BJ (cell line): Measurements from ENCODE around the gene ZNF148. TPM values are rescaled to one million over a fixed set of nuclear protein-coding genes. Genes with fewer than 3 reads are reported as not detected.

ENCODE experiments used
- CTCF ChIA-PET: fragments of 350-600 bp; formaldehyde crosslinking; extraction: SDS; loops from one replicate; lab custom pipeline; 2021; ENCODE audit warnings: antibody characterized with exemption, inconsistent platforms; lab: Yijun Ruan, JAX
- POLR2A ChIA-PET: fragments of 300-600 bp; sonication (Branson Sonifier 250); formaldehyde crosslinking; extraction: SDS; loops from one replicate; lab custom pipeline; 2021; ENCODE audit warnings: antibody characterized with exemption; lab: Charles Lee
- DNase-seq: peaks from one replicate; pipeline ENCODE4 v3.0.0-alpha.2; 2011; ENCODE audit warnings: low read depth
- H3K27me3 ChIP-seq: 2 replicates; pipeline ENCODE4 v1.6.0; 2011; ENCODE audit warnings: low read length; ENCODE audit not compliant: control insufficient read depth, insufficient read depth
- H3K36me3 ChIP-seq: 2 replicates; pipeline ENCODE4 v1.5.1; 2011; ENCODE audit warnings: low read length; ENCODE audit not compliant: control insufficient read depth, insufficient read depth
- H3K4me3 ChIP-seq: 2 replicates; pipeline ENCODE4 v1.5.1; 2011; ENCODE audit warnings: low read depth, mild to moderate bottlenecking, control low read depth, low read length
- CTCF ChIP-seq: IDR thresholded peaks from 2 replicates; pipeline ENCODE4 v1.5.1; 2011; ENCODE audit warnings: low read depth, mild to moderate bottlenecking, control low read depth, inconsistent platforms, low read length, moderate library complexity; ENCODE audit not compliant: insufficient read depth
- polyA plus RNA-seq: library from polyadenylated mRNA; depleted of rRNA; stranded (reverse); fragments of >200 nt; gene quantifications from 2 replicates; pipeline ENCODE4 v1.2.3, GENCODE V29; 2011

Gene ZNF148
- polyA plus RNA-seq, 1 experiment = 18.4 TPM

GRCh38 chr3:125334675-125335560 is 40.2 kb downstream of the ZNF148 start:
- TF ChIP-seq CTCF = no peak
- Histone ChIP-seq H3K27me3 (no peaks in the 10 kb centered on the region), H3K36me3 (no peaks in the 10 kb centered on the region), H3K4me3 (no peak overlapping the region)
- DNase-seq = no peak
- CTCF ChIA-PET = no interaction called here
- POLR2A ChIA-PET = interaction anchor here (0.6 kb wide), 1 partner anchor 40 kb away, joined by 3 read pairs; the partner anchor contains the start of gene ZNF148

- Histone ChIP-seq H3K4me3 (no peak overlapping the region), H3K36me3 (no peaks in the 10 kb centered on the region), H3K27me3 (no peaks in the 10 kb centered on the region)
- CTCF ChIA-PET = no interaction called here
- DNase-seq = no peak
- TF ChIP-seq CTCF = no peak
- POLR2A ChIA-PET = interaction anchor here (0.6 kb wide), 1 partner anchor 1489 kb away, joined by 3 read pairs; no protein-coding TSS in a partner anchor
These were observed 42.6 kb downstream of the ZNF148 start for GRCh38 chr3:125332504-125332903.

- CTCF ChIA-PET = no interaction called here
- no peak for TF ChIP-seq CTCF
- Histone ChIP-seq H3K4me3 (no peak overlapping the region), H3K27me3 (no peaks in the 10 kb centered on the region), H3K36me3 (no peaks in the 10 kb centered on the region)
- no peak for DNase-seq
- POLR2A ChIA-PET = no interaction called here
These were observed 43.9 kb downstream of the ZNF148 start for GRCh38 chr3:125331243-125331642.

- H3K4me3 ChIP-seq = no peak overlapping the region
- TF ChIP-seq CTCF = no peak
- no peaks in the 10 kb centered on the region for H3K36me3 ChIP-seq
- H3K27me3 ChIP-seq = no peaks in the 10 kb centered on the region
- ChIA-PET POLR2A (no interaction called here), CTCF (no interaction called here)
- no peak for DNase-seq
These were observed 48.2 kb downstream of the ZNF148 start for GRCh38 chr3:125326957-125327356.

- ChIA-PET POLR2A (no interaction called here), CTCF (no interaction called here)
These were observed 49.4 kb downstream of the ZNF148 start for GRCh38 chr3:125325746-125326145.

More at GRCh38 chr3:125325746-125326145, 49.4 kb downstream of the ZNF148 start:
- Histone ChIP-seq H3K4me3 (no peak overlapping the region), H3K27me3 (no peaks in the 10 kb centered on the region), H3K36me3 (no peaks in the 10 kb centered on the region)
- TF ChIP-seq CTCF = no peak
- DNase-seq = no peak
